ENCODE measurements around the gene HCN2. TPM values are rescaled to one million over a fixed set of nuclear protein-coding genes. Genes with fewer than 3 reads are reported as not detected.

Gene HCN2
- total RNA-seq, 1 donor from 2014 or later, result not detected

DNA sequence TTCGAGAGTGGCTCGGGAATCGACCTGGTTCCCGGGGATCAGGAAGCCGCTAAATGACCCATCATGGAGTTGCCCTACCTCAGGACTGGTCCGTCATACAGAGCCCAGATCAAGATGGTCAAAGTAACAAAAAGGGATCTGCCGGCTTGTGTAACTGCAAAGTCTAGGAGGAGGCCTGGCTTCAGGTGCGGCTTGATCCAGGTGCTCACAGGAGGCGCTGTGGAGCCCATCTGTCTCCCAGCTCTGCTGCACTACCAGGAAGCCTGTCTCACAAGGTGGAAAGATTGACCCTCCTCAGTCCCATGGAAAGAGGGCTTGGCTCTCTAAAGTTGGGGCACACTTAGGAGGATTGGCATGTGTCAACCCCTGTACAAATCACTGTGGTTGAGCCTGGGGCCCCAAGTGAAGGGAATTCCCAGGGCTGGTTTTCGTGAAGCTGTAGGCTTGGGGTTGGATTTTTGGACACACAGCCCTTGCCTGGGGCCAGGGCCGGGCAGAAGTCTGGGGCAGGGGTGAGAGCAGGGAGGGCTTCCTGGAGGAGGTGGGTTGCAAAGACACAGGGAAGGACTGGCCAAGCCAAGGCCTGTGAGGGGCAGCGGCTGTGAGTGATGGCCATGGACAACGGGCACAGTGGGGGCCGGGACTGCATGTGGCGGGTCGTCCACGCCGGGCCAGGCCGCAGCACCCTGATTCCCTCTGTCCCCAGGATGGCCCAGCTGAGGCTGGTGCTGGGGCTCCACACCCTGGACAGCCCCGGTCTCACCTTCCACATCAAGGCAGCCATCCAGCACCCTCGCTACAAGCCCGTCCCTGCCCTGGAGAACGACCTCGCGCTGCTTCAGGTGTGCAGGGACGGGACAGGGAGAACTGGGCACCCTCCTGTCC, 41.6 kb upstream of the HCN2 start:
- no peak overlapping the region for H3K4me3 ChIP-seq (ENCODE audit: low read depth, low read length)
- no peak for DNase-seq (ENCODE audit: low read depth)
- TF ChIP-seq, protein P1, sequence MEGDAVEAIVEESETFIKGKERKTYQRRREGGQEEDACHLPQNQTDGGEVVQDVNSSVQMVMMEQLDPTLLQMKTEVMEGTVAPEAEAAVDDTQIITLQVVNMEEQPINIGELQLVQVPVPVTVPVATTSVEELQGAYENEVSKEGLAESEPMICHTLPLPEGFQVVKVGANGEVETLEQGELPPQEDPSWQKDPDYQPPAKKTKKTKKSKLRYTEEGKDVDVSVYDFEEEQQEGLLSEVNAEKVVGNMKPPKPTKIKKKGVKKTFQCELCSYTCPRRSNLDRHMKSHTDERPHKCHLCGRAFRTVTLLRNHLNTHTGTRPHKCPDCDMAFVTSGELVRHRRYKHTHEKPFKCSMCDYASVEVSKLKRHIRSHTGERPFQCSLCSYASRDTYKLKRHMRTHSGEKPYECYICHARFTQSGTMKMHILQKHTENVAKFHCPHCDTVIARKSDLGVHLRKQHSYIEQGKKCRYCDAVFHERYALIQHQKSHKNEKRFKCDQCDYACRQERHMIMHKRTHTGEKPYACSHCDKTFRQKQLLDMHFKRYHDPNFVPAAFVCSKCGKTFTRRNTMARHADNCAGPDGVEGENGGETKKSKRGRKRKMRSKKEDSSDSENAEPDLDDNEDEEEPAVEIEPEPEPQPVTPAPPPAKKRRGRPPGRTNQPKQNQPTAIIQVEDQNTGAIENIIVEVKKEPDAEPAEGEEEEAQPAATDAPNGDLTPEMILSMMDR (conservative IDR thresholded peaks at IDR 0.05; ENCODE audit: low read depth, low read length), result peak; percentile 12

DNA sequence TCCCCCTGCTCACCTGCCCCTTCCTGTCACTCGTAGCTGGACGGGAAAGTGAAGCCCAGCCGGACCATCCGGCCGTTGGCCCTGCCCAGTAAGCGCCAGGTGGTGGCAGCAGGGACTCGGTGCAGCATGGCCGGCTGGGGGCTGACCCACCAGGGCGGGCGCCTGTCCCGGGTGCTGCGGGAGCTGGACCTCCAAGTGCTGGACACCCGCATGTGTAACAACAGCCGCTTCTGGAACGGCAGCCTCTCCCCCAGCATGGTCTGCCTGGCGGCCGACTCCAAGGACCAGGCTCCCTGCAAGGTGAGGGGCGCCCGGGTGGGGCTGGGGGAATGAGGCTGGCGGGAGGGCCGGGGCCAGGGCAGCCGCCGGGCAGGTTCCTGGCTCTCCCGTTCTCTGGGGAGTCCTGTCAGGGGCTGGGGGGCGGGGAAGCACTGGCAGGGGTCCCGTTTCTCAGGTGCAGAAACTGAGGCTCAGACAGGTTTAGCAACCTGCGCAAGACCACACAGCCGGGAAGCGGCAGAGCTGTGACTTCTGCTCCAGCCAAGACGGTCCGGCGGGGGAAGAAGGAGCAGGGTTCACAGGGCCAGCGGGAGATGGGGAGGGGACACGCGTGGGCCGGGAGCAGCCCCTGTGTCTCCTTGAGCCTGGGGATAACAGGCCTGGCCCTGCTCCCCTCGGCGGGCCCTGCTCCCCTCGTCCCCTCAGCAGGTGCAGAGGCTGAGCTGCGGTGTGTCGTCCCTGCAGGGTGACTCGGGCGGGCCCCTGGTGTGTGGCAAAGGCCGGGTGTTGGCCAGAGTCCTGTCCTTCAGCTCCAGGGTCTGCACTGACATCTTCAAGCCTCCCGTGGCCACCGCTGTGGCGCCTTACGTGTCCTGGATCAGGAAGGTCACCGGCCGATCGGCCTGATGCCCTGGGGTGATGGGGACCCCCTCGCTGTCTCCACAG, 40.5 kb upstream of the HCN2 start:
- H3K4me3 ChIP-seq (ENCODE audit: low read depth, low read length), result no peak overlapping the region
- TF ChIP-seq, protein P1 (conservative IDR thresholded peaks at IDR 0.05; ENCODE audit: low read depth, low read length), result no peak
- no peak for DNase-seq (ENCODE audit: low read depth)

DNA sequence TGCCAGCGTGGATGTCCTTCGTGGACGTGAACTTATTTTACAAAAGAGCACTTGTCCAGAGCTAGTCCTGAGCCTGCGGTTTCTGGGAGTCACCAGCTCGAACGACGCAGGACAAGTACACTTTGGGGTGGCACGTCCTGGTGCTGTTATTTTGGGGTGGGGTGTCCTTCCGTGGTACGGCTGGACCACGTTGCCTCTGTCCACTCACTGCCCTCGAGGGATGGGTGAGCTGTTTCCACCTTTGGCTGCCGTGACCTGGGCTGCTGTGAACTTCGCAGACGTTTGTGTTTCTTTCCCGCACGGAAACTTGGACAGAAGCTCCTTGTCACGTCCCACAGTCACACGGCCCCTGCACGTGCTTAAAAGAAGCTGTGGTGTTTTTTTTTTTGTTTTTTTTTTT, 34.9 kb upstream of the HCN2 start:
- DNase-seq (ENCODE audit: low read depth), result no peak
- TF ChIP-seq, protein P1 (conservative IDR thresholded peaks at IDR 0.05; ENCODE audit: low read depth, low read length), result no peak
- H3K4me3 ChIP-seq (ENCODE audit: low read depth, low read length), result no peak overlapping the region

DNA sequence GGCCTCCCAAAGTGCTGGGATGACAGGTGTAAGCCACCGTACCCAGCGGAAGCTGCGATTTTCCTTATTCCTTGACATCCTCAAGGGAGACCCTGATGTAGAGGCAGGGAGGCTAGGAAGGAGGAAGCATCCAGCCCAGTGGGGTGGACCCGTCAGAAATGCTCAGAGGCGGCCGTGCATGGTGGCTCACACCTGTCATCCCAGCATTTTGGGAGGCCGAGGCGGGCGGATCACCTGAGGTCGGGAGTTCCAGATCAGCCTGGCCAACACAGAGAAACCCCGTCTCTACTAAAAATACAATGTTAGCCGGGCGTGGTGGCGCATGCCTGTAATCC, 34.2 kb upstream of the HCN2 start:
- no peak overlapping the region for H3K4me3 ChIP-seq (ENCODE audit: low read depth, low read length)
- TF ChIP-seq, protein P1 (conservative IDR thresholded peaks at IDR 0.05; ENCODE audit: low read depth, low read length), result no peak
- no peak for DNase-seq (ENCODE audit: low read depth)

DNA sequence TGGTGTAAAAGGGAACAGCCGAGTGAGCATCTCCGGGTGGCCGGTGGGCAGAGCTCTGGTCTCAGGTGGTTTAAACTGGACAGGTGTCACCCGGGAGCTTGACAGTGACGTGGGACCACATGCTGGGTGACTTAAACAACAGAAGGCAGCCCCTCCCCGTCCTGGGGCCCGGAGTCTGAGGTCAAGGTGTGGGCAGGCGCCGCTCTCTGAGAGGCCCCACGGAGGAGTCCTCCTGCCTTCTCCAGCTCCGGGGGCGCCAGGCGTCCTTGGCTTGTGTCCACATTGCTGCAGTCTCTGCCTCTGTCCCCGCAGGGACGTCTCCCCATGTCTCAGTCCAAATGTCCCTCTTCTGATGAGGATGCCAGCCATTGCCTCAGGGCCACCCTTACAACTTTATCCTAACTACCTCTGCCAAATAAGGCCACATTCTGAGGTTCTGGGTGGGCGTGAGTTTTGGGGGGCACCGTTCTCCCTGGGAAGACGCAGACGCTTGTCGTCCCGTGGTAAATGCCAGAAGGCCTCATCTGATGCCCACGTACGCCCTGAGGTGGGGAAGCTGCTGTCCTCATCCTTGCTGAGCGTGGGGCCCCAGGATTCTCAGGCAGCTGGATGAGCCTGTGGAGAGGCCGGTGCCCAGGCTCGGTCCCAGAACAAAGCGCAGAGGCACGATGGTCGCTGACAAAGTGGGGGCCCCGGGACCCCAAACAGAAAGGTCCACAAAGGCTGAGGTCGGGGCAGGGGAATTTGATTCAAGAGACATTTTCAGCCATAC, 32.9 kb upstream of the HCN2 start:
- DNase-seq (ENCODE audit: low read depth), result no peak
- H3K4me3 ChIP-seq (ENCODE audit: low read depth, low read length), result no peak overlapping the region
- TF ChIP-seq, protein P1 (conservative IDR thresholded peaks at IDR 0.05; ENCODE audit: low read depth, low read length), result no peak

DNA sequence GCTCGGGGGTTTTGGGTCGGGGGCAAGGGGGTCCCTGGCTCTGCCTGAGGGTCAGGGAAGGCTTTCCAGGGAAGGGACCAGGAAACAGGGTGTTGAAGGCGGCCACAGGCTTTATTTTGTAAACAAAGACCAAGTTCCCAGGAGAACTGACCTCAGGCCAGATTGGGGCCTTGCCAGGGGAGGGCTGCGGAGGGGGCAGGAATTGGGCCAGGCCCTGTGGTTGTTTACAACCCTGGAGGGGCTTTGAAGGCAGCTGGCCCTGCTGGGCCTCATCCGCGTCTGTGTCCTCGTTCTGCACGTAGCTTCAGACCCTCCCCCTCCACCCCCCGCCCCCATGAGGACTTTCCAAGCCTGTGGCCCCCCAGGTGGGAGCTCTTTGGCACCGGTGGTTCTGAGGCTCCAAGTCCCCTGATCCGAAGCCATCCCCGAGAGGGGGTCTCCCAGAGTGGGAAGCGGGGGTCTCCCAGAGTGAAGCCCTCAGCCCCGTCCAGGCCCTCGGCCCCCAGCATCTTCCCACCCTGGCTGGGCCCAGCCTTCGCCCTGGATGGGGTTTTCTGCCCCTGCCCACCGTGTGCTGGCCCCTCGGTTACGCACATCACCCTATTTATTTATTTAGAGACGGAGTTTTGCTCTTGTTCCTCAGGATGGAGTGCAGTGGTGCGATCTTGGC, 30.8 kb upstream of the HCN2 start:
- no peak overlapping the region for H3K4me3 ChIP-seq (ENCODE audit: low read depth, low read length)
- DNase-seq (ENCODE audit: low read depth), result no peak
- TF ChIP-seq, protein P1 (conservative IDR thresholded peaks at IDR 0.05; ENCODE audit: low read depth, low read length), result no peak
